ENCODE measurements around the gene MBOAT7.
"Not testable (repeated sequence)": the region's sequence is repeated elsewhere in the genome, so short reads cannot be mapped to it uniquely, and the experiment has no call there.

The MBOAT7 gene, protein sequence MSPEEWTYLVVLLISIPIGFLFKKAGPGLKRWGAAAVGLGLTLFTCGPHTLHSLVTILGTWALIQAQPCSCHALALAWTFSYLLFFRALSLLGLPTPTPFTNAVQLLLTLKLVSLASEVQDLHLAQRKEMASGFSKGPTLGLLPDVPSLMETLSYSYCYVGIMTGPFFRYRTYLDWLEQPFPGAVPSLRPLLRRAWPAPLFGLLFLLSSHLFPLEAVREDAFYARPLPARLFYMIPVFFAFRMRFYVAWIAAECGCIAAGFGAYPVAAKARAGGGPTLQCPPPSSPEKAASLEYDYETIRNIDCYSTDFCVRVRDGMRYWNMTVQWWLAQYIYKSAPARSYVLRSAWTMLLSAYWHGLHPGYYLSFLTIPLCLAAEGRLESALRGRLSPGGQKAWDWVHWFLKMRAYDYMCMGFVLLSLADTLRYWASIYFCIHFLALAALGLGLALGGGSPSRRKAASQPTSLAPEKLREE

GRCh38 chr19:54189145-54189734, at the start of gene MBOAT7:
Gene MBOAT7 (minus strand): TSS chr19:54189580. CDS start chr19:54188508, 1,072 bp downstream.
- DNase-seq (ENCODE audit: low read depth in 2 of 2): no peak

DNA sequence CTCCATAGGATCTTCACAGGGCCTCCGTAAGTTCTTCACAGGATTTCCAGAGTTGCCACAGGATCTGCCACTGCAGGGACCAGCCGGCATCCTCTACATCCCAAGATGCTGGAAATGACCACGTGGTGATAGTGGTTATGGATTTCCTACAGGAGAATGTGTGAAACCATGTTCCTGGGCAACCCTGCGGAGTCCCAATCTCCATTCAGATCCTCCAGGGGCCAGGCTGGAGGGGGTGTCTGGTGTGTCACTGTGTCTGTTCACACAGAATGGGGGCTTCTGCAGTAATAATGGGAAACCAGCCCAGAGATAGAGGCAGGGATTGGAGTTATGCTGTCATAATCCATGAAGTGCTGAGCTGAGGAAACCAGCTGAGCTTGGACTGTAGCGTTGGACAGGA, 44.6 kb upstream of the MBOAT7 start:
- DNase-seq (ENCODE audit: low read depth in 2 of 2): no peak

- peak; percentile 68 to 73 for DNase-seq (ENCODE audit: low read depth in 2 of 2)
Measured at GRCh38 chr19:54231077-54231931, 41.9 kb upstream of the MBOAT7 start.

DNA sequence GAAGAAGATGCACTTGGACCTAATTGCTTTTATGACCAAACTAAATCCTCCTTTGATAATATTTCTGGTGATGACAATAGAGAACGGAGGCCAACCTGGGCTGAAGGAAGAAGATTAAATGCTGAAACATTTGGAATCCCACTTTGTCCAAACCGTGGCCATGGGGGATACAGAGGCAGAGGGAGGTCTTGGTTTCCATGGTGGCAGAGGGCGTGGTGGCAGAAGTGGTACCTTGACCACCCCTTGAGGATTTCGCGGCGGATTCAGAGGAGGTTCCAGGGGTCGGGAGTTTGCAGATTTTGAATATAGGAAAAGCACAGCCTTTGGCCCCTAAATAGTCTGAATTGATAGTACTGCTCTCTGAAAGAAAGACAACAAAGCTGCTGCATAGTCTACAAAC, 40.7 kb upstream of the MBOAT7 start:
- no peak for DNase-seq (ENCODE audit: low read depth in 2 of 2)

DNA sequence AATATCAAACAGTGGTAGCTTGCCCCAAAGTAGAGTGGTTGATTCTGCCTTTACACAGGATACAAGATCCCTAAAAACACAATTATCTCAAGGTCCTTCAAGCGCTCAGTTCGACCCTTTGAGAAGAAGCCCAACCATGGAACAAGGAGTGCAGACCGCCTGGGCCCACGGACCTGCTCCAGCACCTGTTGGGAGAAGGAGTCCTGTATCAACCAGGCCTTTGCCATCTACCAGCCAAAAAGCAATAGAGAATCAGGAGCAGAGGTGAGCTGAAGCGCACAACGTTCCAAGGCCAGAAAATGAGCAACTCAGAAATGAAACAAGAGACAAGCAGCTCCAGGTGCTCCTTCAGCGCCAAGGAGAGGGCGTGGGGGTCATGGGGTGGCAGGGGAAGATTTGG, 39.8 kb upstream of the MBOAT7 start:
- no peak for DNase-seq (ENCODE audit: low read depth in 2 of 2)

DNA sequence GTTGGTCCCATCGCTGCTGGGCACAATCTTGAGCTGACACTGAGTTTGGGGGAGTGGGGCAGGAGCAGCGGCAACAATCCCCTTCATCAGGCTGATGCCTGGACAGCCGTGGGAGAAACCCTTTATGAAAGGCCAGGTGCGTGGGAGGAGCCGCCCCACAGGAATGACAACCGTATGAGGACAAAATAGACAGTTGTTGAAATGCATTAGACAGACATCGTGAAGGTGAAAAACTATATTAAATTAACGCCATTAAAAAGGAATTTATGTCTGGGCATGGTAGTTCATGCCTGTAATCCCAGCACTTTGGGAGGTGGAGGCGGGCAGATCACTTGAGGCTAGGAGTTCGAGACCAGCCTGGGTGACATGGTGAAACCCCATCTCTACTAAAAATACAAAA, 35.2 kb upstream of the MBOAT7 start:
- DNase-seq (ENCODE audit: low read depth in 2 of 2): not testable (repeated sequence)

DNA sequence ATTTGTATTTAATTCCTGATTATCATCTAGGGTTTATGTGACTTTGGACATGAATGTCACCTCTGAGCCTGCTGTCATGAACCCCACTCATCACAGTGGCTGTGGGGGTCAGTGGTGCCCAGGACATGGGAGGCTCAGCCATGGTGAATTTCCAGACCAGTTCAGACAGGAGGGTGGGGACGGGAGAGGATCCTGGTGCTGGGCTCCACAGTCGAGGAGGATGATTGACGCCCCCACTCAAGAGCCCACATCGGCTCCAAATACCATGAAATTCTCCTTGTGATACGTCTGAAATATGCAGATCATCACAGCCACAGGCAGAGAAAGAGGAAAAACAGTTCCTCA, 34.5 kb upstream of the MBOAT7 start:
- not testable (repeated sequence) for DNase-seq (ENCODE audit: low read depth in 2 of 2)

DNA sequence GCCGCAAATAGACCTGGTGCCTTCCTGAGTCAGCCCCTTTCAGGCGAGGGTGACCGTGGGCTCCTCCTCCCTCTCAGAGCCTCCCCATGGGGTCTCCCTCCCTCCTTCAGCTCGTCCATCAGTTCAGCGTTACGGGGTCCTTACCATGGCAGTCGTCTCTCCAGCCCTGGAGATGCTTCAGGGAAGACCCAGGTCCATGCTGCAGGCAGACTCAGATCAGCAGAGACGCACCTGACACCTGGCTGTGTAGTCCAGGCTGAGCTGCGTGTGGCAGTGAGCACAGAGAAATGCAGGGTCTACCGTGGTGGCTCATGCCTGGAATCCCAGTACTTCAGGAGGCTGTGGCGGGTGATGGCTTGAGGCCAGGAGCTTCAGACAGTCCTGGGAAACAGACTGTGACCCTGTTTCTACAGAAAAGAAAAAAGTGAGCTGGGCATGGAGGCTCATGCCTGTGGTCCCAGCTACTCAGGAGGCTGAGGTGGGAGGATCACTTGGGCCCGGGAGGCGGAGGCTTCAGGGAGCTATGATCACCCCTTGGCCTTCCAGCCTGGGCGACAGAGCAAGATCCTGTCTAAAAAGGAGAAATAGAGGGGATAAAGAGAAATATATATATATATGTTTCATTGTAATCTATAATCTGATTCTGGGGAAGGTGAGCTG, 34.0 kb upstream of the MBOAT7 start:
- not testable (repeated sequence) for DNase-seq (ENCODE audit: low read depth in 2 of 2)

DNA sequence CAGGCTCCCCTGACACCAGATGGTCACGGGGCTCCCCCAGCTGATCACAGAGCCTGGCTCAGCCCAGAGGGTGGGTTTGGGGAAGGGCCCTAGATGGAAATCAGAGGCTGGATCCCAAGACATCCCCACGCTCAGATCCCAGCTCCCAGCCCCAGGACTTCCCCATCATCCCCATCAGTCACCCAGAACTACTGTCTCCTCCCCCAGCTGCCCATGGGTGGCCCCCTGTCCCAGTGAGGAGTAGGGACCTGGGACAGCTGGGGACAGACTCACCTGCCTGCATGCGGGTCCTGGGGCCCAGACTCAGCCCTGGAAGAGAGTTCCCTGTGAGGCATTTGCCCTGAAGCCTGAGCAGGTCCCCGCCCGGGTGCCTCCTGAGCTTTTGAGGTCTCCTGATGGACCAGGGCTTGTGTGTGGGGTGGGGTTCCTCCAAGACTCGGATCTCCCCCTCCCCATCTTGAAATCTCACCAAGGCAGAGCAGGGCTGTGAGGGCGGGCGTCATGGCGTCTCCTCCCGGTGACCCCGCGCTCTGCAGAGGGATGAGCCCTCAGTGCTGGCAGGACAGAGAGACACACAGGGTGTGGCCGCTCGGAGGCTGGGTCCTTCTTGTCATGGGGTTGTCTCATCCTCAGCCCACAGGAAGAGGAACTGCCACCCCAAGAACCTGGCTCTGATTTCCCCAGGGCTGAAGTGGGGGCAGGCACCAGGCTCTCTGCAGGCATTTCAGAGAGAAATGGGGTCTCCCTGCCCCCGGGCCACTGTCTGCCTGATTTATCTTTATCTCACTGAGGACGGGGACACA, 33.3 kb upstream of the MBOAT7 start, which contains the start of gene LILRB3:
TSS of gene LILRB3 (minus strand) at position 534 of the 803 bp plus-strand sequence. CDS start at position 503, 31 bp downstream.
- DNase-seq (ENCODE audit: low read depth in 2 of 2): not testable (repeated sequence)

GRCh38 chr19:54221947-54222346, 32.6 kb upstream of the MBOAT7 start:
- not testable (repeated sequence) for DNase-seq (ENCODE audit: low read depth in 2 of 2)

DNA sequence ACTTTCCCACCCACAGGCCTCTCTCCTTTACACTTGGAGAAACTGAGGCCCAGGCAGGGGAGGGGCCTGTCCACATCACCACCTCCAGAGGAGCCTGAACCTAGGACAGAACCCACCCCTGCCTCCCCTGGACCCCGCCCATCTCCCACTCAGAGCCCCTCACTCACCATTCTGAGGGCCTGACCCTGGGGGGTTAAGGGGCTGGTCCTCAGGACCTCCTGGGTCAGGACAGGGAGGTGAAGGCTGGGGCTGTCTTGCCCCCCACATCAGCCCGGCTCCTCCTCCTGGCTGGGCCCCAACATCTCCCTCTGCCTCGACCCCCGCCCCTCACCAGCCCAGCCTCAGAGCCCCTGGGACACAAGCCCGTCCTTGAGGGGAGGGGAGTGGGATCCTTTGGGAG, 30.3 kb upstream of the MBOAT7 start:
- DNase-seq (ENCODE audit: low read depth in 2 of 2): not testable (repeated sequence)

- DNase-seq (ENCODE audit: low read depth in 2 of 2): no peak
Measured at GRCh38 chr19:54218960-54219661, 29.7 kb upstream of the MBOAT7 start.

DNA sequence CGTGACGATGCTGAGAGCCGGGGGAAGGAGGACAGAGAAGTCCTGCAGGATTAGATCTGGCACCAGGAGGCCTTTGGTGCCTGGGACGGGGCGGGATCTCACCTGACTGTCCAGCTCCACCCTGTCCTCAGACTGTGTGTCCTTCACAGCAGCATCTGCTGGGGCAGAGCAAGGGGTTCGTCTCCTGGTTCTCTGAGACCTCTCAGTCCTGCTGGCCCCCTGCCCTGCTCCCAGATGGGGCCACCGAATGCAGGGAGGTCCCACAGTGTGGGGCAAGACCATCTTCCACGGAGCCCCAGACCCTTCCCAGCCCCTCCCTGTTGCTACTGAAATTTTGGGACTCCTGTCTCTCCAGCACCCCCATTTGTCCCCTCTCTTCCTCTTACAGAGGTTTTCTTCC, 28.9 kb upstream of the MBOAT7 start:
- no peak for DNase-seq (ENCODE audit: low read depth in 2 of 2)

DNA sequence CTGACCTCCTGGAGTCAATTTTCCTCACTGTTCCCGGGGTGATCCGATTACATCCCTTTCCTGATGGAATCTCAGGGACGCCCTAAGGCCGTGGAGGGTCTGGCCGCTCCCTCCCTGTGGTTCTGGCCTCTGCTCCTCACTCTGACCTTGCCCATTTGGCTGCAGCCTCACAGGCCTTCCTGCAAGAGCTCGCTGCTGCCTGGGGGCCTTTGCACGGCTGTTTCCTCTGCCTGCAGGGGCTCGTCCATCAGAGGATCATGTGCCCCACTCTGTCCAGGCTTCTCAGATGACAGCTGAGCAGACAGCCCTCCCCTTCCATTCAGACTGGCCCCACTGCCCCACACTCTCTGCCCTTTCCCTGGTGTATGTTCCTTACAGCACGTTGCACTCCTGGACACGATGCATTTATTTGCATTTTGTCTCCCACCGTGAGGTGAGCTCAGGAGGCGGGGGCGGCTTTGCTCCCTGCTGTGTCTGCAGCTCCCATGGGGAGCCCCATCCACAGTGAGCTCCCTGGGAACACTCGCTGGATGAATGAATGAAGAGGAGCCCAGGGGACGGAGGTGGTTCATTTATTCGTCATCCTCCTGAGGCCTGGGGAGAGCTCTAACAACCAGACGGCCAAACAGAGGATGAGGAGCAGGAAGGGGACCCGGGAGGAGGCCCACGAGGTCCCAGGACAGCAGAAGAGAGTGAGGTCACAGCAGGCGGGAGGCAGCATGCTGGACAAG, 28.3 kb upstream of the MBOAT7 start:
- DNase-seq (ENCODE audit: low read depth in 2 of 2): not testable (repeated sequence)

- DNase-seq (ENCODE audit: low read depth in 2 of 2): no peak
Measured at GRCh38 chr19:54216869-54217268, 27.5 kb upstream of the MBOAT7 start.

DNA sequence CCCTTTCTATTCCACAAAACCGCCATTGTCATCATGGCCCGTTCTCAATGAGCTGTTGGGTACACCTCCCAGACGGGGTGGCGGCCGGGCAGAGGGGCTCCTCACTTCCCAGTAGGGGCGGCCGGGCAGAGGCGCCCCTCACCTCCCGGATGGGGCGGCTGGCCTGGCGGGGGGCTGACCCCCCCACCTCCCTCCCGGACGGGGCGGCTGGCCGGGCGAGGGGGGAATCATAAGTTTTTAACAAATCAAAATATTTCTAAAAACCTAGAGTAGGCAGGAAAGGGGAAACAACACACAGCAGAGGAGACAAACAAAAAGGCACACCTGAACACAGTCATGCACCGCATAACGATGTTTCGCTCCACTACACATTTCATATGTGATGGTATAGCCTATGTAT, 25.4 kb upstream of the MBOAT7 start:
- DNase-seq (ENCODE audit: low read depth in 2 of 2): not testable (repeated sequence)

DNA sequence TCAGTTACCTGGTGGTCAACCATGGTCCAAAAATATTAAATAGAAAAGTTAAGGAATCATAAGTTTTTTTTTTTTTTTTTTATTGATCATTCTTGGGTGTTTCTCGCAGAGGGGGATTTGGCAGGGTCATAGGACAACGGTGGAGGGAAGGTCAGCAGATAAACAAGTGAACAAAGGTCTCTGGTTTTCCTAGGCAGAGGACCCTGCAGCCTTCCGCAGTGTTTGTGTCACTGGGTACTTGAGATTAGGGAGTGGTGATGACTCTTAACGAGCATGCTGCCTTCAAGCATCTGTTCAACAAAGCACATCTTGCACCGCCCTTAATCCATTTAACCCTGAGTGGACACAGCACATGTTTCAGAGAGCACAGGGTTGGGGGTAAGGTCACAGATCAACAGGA, 24.8 kb upstream of the MBOAT7 start:
- not testable (repeated sequence) for DNase-seq (ENCODE audit: low read depth in 2 of 2)

- DNase-seq (ENCODE audit: low read depth in 2 of 2): no peak
Measured at GRCh38 chr19:54211235-54211634, 21.9 kb upstream of the MBOAT7 start.

- DNase-seq (ENCODE audit: low read depth in 2 of 2): no peak
Measured at GRCh38 chr19:54209811-54210494, 20.6 kb upstream of the MBOAT7 start.
